Measurements from ENCODE around the gene SNX1.

- TF ChIP-seq ZNF354B (CRISPR knock-in tag; IDR thresholded peaks at IDR 0.05) (no peak), CTCF (CRISPR knock-in tag; IDR thresholded peaks at IDR 0.05) (no peak), ESRRA (CRISPR knock-in tag; IDR thresholded peaks at IDR 0.05; ENCODE audit: low read depth) (no peak), SRSF9 (IDR thresholded peaks at IDR 0.05; ENCODE audit: borderline replicate concordance, insufficient read depth, low read depth, low read length, poor library complexity, severe bottlenecking) (no peak), ZFX (CRISPR knock-in tag; IDR thresholded peaks at IDR 0.05; ENCODE audit: low read depth) (no peak), EP300 (IDR thresholded peaks at IDR 0.05; ENCODE audit: low read depth in 2 of 2, low read length in 2 of 2) (no peak), EP300 (CRISPR knock-in tag; IDR thresholded peaks at IDR 0.05; ENCODE audit: borderline replicate concordance) (no peak), RAD21 (CRISPR knock-in tag; IDR thresholded peaks at IDR 0.05) (no peak), ZNF143 (CRISPR knock-in tag; IDR thresholded peaks at IDR 0.05) (no peak), ZFP37 (CRISPR knock-in tag; IDR thresholded peaks at IDR 0.05; ENCODE audit: borderline replicate concordance) (no peak), CEBPB (IDR thresholded peaks at IDR 0.05; ENCODE audit: borderline replicate concordance, low read depth, low read length) (no peak)
Measured at GRCh38 chr15:64156652-64157331, 61.0 kb downstream of the SNX1 start.

All from HepG2 (cell line).